ENCODE measurements around the gene CTNNBL1. TPM values are rescaled to one million over a fixed set of nuclear protein-coding genes. Genes with fewer than 3 reads are reported as not detected.

CTNNBL1 gene
- total RNA-seq, 1 donor from 2014 or later: 67.0 TPM

GRCh38 chr20:37735541-37735940 lies 41.7 kb downstream of the CTNNBL1 start:
- Mint-ChIP-seq H3K4me3 (ENCODE audit: unreplicated experiment) (no peak overlapping the region), H3K27me3 (ENCODE audit: low read depth, unreplicated experiment) (no peaks in the 10 kb centered on the region), H3K9me3 (ENCODE audit: unreplicated experiment) (no peaks in the 10 kb centered on the region), H3K27ac (ENCODE audit: unreplicated experiment) (no peak overlapping the region), H3K4me1 (ENCODE audit: low read depth, unreplicated experiment) (peaks cover 16% of the 10 kb centered on the region), H3K36me3 (ENCODE audit: low read depth, unreplicated experiment) (peaks cover 15% of the 10 kb centered on the region)
- no peak for TF ChIP-seq EZH2 (IDR thresholded peaks at IDR 0.05; ENCODE audit: insufficient read depth, low read length)
- TF ChIP-seq, protein P1, sequence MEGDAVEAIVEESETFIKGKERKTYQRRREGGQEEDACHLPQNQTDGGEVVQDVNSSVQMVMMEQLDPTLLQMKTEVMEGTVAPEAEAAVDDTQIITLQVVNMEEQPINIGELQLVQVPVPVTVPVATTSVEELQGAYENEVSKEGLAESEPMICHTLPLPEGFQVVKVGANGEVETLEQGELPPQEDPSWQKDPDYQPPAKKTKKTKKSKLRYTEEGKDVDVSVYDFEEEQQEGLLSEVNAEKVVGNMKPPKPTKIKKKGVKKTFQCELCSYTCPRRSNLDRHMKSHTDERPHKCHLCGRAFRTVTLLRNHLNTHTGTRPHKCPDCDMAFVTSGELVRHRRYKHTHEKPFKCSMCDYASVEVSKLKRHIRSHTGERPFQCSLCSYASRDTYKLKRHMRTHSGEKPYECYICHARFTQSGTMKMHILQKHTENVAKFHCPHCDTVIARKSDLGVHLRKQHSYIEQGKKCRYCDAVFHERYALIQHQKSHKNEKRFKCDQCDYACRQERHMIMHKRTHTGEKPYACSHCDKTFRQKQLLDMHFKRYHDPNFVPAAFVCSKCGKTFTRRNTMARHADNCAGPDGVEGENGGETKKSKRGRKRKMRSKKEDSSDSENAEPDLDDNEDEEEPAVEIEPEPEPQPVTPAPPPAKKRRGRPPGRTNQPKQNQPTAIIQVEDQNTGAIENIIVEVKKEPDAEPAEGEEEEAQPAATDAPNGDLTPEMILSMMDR (IDR thresholded peaks at IDR 0.05; ENCODE audit: insufficient read depth, low read depth, low read length): no peak
- Histone ChIP-seq H3K4me1 (ENCODE audit: insufficient read depth, low read length) (peaks cover 8% of the 10 kb centered on the region), H3K27me3 (ENCODE audit: insufficient read depth, low read length) (no peaks in the 10 kb centered on the region), H3K79me2 (ENCODE audit: insufficient read depth, low read length) (peaks cover 1% of the 10 kb centered on the region), H3K27ac (ENCODE audit: low read depth, low read length) (no peak overlapping the region), H3K9me3 (ENCODE audit: insufficient read depth, low read depth, low read length) (no peaks in the 10 kb centered on the region), H3K36me3 (ENCODE audit: insufficient read depth, low read length) (peaks cover 12% of the 10 kb centered on the region), H3K9ac (ENCODE audit: low read length) (no peak overlapping the region), H3K4me3 (ENCODE audit: insufficient read depth, low read depth, low read length) (no peak overlapping the region), H2AFZ (ENCODE audit: low read depth, low read length) (no peak overlapping the region), H4K20me1 (ENCODE audit: insufficient read depth, low read length) (peaks cover 44% of the 10 kb centered on the region), H3K4me2 (ENCODE audit: low read length) (no peak overlapping the region)
- DNase-seq (ENCODE audit: low read depth) (no peak), FAIRE-seq (no peak)

DNA sequence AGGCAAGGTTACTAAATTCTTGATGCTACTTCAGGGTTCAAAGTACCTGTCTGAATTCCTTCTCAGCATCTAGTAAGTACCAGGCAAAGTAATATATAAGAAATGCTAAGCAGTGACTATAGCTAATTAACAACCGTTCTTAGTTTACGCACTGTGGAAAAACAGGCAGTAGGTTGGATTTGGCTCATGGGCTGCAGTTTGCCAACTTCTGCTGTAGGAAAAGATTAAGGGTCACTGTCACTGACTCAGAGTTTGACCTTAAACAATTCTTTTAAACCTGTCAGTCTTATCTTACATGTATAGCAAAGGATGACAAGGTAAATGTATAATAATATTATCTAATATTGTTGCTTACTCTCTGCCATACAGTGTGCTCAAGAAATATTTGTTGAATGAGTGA lies 42.3 kb downstream of the CTNNBL1 start:
- H3K27me3 ChIP-seq (ENCODE audit: insufficient read depth, low read length): no peaks in the 10 kb centered on the region
- H3K79me2 ChIP-seq (ENCODE audit: insufficient read depth, low read length): no peaks in the 10 kb centered on the region
- H3K4me1 Mint-ChIP-seq (ENCODE audit: low read depth, unreplicated experiment): peaks cover 19% of the 10 kb centered on the region
- no peak overlapping the region for H3K27ac Mint-ChIP-seq (ENCODE audit: unreplicated experiment)
- H2AFZ ChIP-seq (ENCODE audit: low read depth, low read length): no peak overlapping the region
- peaks cover 47% of the 10 kb centered on the region for H4K20me1 ChIP-seq (ENCODE audit: insufficient read depth, low read length)
- peaks cover 15% of the 10 kb centered on the region for H3K36me3 Mint-ChIP-seq (ENCODE audit: low read depth, unreplicated experiment)
- no peak overlapping the region for H3K4me2 ChIP-seq (ENCODE audit: low read length)
- no peaks in the 10 kb centered on the region for H3K27me3 Mint-ChIP-seq (ENCODE audit: low read depth, unreplicated experiment)
- DNase-seq (ENCODE audit: low read depth): no peak
- H3K27ac ChIP-seq (ENCODE audit: low read depth, low read length): no peak overlapping the region
- H3K36me3 ChIP-seq (ENCODE audit: insufficient read depth, low read length): peaks cover 12% of the 10 kb centered on the region
- H3K9me3 ChIP-seq (ENCODE audit: insufficient read depth, low read depth, low read length): no peaks in the 10 kb centered on the region
- no peak overlapping the region for H3K9ac ChIP-seq (ENCODE audit: low read length)
- H3K9me3 Mint-ChIP-seq (ENCODE audit: unreplicated experiment): no peaks in the 10 kb centered on the region
- H3K4me1 ChIP-seq (ENCODE audit: insufficient read depth, low read length): peaks cover 11% of the 10 kb centered on the region
- H3K4me3 ChIP-seq (ENCODE audit: insufficient read depth, low read depth, low read length): no peak overlapping the region
- TF ChIP-seq EZH2 (IDR thresholded peaks at IDR 0.05; ENCODE audit: insufficient read depth, low read length): no peak
- TF ChIP-seq, protein P1 (IDR thresholded peaks at IDR 0.05; ENCODE audit: insufficient read depth, low read depth, low read length): no peak
- no peak for FAIRE-seq
- H3K4me3 Mint-ChIP-seq (ENCODE audit: unreplicated experiment): no peak overlapping the region

GRCh38 chr20:37737826-37738420 lies 44.1 kb downstream of the CTNNBL1 start:
- H3K36me3 ChIP-seq (ENCODE audit: insufficient read depth, low read length): peaks cover 12% of the 10 kb centered on the region
- no peak overlapping the region for H3K9ac ChIP-seq (ENCODE audit: low read length)
- no peaks in the 10 kb centered on the region for H3K9me3 ChIP-seq (ENCODE audit: insufficient read depth, low read depth, low read length)
- Mint-ChIP-seq H3K27ac (ENCODE audit: unreplicated experiment) (no peak overlapping the region), H3K4me3 (ENCODE audit: unreplicated experiment) (no peak overlapping the region), H3K4me1 (ENCODE audit: low read depth, unreplicated experiment) (peaks cover 31% of the 10 kb centered on the region), H3K9me3 (ENCODE audit: unreplicated experiment) (no peaks in the 10 kb centered on the region), H3K27me3 (ENCODE audit: low read depth, unreplicated experiment) (no peaks in the 10 kb centered on the region), H3K36me3 (ENCODE audit: low read depth, unreplicated experiment) (peaks cover 14% of the 10 kb centered on the region)
- H3K27ac ChIP-seq (ENCODE audit: low read depth, low read length): no peak overlapping the region
- H2AFZ ChIP-seq (ENCODE audit: low read depth, low read length): no peak overlapping the region
- no peak for TF ChIP-seq EZH2 (IDR thresholded peaks at IDR 0.05; ENCODE audit: insufficient read depth, low read length)
- TF ChIP-seq, protein P1 (IDR thresholded peaks at IDR 0.05; ENCODE audit: insufficient read depth, low read depth, low read length): no peak
- peaks cover 13% of the 10 kb centered on the region for H3K4me1 ChIP-seq (ENCODE audit: insufficient read depth, low read length)
- H3K4me2 ChIP-seq (ENCODE audit: low read length): no peak overlapping the region
- no peaks in the 10 kb centered on the region for H3K79me2 ChIP-seq (ENCODE audit: insufficient read depth, low read length)
- H3K4me3 ChIP-seq (ENCODE audit: insufficient read depth, low read depth, low read length): no peak overlapping the region
- no peaks in the 10 kb centered on the region for H3K27me3 ChIP-seq (ENCODE audit: insufficient read depth, low read length)
- DNase-seq (ENCODE audit: low read depth): no peak
- FAIRE-seq: no peak
- H4K20me1 ChIP-seq (ENCODE audit: insufficient read depth, low read length): peaks cover 52% of the 10 kb centered on the region
